Activated CD8-positive, alpha-beta T cell treated with anti-CD3 and anti-CD28 coated beads for 36 hours (primary cell): Measurements from ENCODE around the gene KRTAP13-2. TPM values are rescaled to one million over a fixed set of nuclear protein-coding genes. Genes with fewer than 3 reads are reported as not detected.

Experiments used
- ATAC-seq: fragments of 200-7000 bp; cut with Tn5 transposase; one replicate; pipeline ENCODE4 v1.10.0; 2021; ENCODE audit warnings: mild to moderate bottlenecking, moderate library complexity
- CTCF ChIA-PET: fragments of 350-600 bp; sonication (Branson Sonifier 250); formaldehyde crosslinking; loops from one replicate; lab custom pipeline; 2021; ENCODE audit warnings: antibody characterized with exemption; lab: Charles Lee
- POLR2A ChIA-PET: fragments of 350-600 bp; sonication (Branson Sonifier 250); formaldehyde crosslinking; loops from one replicate; lab custom pipeline; 2021; ENCODE audit warnings: antibody characterized with exemption; lab: Charles Lee
- DNase-seq: peaks from one replicate; pipeline ENCODE4 v3.0.0-alpha.2; 2020
- H3K27ac Mint-ChIP-seq: one replicate; pipeline ENCODE4 v1.8.0; 2021; ENCODE audit warnings: mild to moderate bottlenecking, mixed read lengths
- H3K27me3 Mint-ChIP-seq: one replicate; pipeline ENCODE4 v1.8.0; 2021; ENCODE audit warnings: mixed read lengths
- H3K36me3 Mint-ChIP-seq: one replicate; pipeline ENCODE4 v1.8.0; 2021; ENCODE audit warnings: low read depth, mixed read lengths
- H3K4me1 Mint-ChIP-seq: one replicate; pipeline ENCODE4 v1.8.0; 2021; ENCODE audit warnings: low read depth, mixed read lengths
- H3K4me3 Mint-ChIP-seq: one replicate; pipeline ENCODE4 v1.8.0; 2021; ENCODE audit warnings: mild to moderate bottlenecking, moderate library complexity, mixed read lengths
- H3K9me3 Mint-ChIP-seq: one replicate; pipeline ENCODE4 v1.8.0; 2021; ENCODE audit warnings: mixed read lengths
- intact Hi-C: fragments of 100-400 bp; cut with micrococcal nuclease; formaldehyde crosslinking; loops from one replicate; pipeline ENCODE4 v1.10.0; 2022
- total RNA-seq, 2 experiments: library from RNA; stranded (reverse); gene quantifications; one replicate each; pipeline ENCODE4 v1.2.3, GENCODE V29; 2021
- TF ChIP-seq, protein P1 (sequence below): fragments of 200-600 bp; IDR thresholded peaks from one replicate; pipeline ENCODE4 v1.8.0; 2022; ENCODE audit warnings: antibody characterized with exemption, mild to moderate bottlenecking

Gene KRTAP13-2
- total RNA-seq, 2 experiments from 2014 or later: not detected

GRCh38 chr21:30337772-30338171 lies 34.3 kb downstream of the KRTAP13-2 start:
- H3K27me3 Mint-ChIP-seq: peaks cover 4% of the 10 kb centered on the region
- no peaks in the 10 kb centered on the region for H3K4me1 Mint-ChIP-seq
- ATAC-seq (no peak), DNase-seq (no peak)
- no peak overlapping the region for H3K27ac Mint-ChIP-seq
- no peaks in the 10 kb centered on the region for H3K36me3 Mint-ChIP-seq
- ChIA-PET POLR2A (no interaction called here), CTCF (no interaction called here)
- H3K4me3 Mint-ChIP-seq: no peak overlapping the region
- TF ChIP-seq, protein P1, sequence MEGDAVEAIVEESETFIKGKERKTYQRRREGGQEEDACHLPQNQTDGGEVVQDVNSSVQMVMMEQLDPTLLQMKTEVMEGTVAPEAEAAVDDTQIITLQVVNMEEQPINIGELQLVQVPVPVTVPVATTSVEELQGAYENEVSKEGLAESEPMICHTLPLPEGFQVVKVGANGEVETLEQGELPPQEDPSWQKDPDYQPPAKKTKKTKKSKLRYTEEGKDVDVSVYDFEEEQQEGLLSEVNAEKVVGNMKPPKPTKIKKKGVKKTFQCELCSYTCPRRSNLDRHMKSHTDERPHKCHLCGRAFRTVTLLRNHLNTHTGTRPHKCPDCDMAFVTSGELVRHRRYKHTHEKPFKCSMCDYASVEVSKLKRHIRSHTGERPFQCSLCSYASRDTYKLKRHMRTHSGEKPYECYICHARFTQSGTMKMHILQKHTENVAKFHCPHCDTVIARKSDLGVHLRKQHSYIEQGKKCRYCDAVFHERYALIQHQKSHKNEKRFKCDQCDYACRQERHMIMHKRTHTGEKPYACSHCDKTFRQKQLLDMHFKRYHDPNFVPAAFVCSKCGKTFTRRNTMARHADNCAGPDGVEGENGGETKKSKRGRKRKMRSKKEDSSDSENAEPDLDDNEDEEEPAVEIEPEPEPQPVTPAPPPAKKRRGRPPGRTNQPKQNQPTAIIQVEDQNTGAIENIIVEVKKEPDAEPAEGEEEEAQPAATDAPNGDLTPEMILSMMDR: no peak
- intact Hi-C loops: loop anchor here (5.0 kb wide), 1 partner anchor 750 kb away; no protein-coding TSS in a partner anchor
- H3K9me3 Mint-ChIP-seq: no peaks in the 10 kb centered on the region

GRCh38 chr21:30337276-30337744 lies 34.8 kb downstream of the KRTAP13-2 start, which contains the start of gene KRTAP27-1:
KRTAP27-1 (minus strand) TSS chr21:30337694; CDS start chr21:30337668, 26 bp downstream.
- CTCF ChIA-PET: no interaction called here
- POLR2A ChIA-PET: no interaction called here
- TF ChIP-seq, protein P1: no peak
- no peaks in the 10 kb centered on the region for H3K36me3 Mint-ChIP-seq
- no peak within 1 kb of the TSS for H3K4me3 Mint-ChIP-seq
- peaks cover 4% of the 10 kb centered on the region for H3K27me3 Mint-ChIP-seq
- H3K27ac Mint-ChIP-seq: no peak within 1 kb of the TSS
- no peaks in the 10 kb centered on the region for H3K9me3 Mint-ChIP-seq
- no peaks in the 10 kb centered on the region for H3K4me1 Mint-ChIP-seq
- ATAC-seq (no peak), DNase-seq (no peak)
- intact Hi-C loops: loop anchor here (5.0 kb wide), 1 partner anchor 750 kb away; no protein-coding TSS in a partner anchor

- H3K27me3 Mint-ChIP-seq: no peaks in the 10 kb centered on the region
- no peak overlapping the region for H3K4me3 Mint-ChIP-seq
- CTCF ChIA-PET: no interaction called here
- H3K27ac Mint-ChIP-seq: no peak overlapping the region
- ATAC-seq (no peak), DNase-seq (no peak)
- TF ChIP-seq, protein P1: no peak
- H3K36me3 Mint-ChIP-seq: no peaks in the 10 kb centered on the region
- POLR2A ChIA-PET: no interaction called here
- intact Hi-C loops: loop anchor here (5.0 kb wide), 1 partner anchor 751 kb away; no protein-coding TSS in a partner anchor
- no peaks in the 10 kb centered on the region for H3K9me3 Mint-ChIP-seq
- no peaks in the 10 kb centered on the region for H3K4me1 Mint-ChIP-seq
Measured at GRCh38 chr21:30336596-30336995, 35.5 kb downstream of the KRTAP13-2 start.

DNA sequence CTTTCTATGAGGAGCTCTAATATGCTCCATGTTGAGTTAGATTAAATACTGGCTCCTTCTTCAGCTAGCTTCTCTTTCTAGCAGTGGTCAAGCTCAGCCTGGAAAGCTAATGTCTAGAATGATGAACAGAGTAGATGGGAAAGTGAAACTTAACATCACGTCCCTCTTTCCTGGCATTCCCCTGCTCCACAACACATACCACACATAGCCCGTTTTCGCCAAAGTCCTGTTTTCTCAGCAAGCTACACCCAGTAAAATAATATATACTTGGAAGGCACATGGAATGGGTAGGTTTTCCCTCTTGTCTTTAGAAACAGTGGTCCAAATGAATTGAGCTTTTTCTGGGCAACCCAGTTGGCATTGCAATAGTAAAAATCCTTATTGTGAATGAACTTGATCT lies 38.3 kb downstream of the KRTAP13-2 start:
- Mint-ChIP-seq H3K27ac (no peak overlapping the region), H3K27me3 (no peaks in the 10 kb centered on the region), H3K36me3 (no peaks in the 10 kb centered on the region), H3K4me1 (no peaks in the 10 kb centered on the region), H3K9me3 (no peaks in the 10 kb centered on the region), H3K4me3 (no peak overlapping the region)
- intact Hi-C loops: no loop called here
- DNase-seq: no peak
- TF ChIP-seq, protein P1: no peak
- ChIA-PET CTCF (interaction anchor here (1.1 kb wide), 1 partner anchor 401 kb away, joined by 3 read pairs; no protein-coding TSS in a partner anchor), POLR2A (no interaction called here)
- ATAC-seq: no peak

DNA sequence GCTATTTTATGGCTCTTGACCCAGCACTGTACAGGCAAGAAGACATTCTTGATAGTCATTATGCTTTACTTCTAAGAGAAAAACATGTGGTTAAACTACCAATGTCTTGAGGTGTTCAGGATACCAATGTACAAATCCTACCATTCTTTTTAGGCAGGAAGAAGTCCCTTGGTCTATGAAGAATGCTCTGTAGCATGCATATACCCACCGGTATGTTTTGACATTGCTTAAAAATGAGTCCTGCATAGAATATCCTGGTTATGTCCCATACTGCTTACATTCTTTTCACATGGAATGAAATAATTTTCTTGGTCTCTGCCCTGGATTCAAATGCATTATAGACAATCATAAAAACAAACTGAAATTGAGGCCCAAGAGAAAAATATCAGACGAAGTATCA lies 39.4 kb downstream of the KRTAP13-2 start:
- Mint-ChIP-seq H3K36me3 (no peaks in the 10 kb centered on the region), H3K27ac (no peak overlapping the region), H3K4me3 (no peak overlapping the region), H3K27me3 (no peaks in the 10 kb centered on the region), H3K9me3 (no peaks in the 10 kb centered on the region), H3K4me1 (no peaks in the 10 kb centered on the region)
- POLR2A ChIA-PET: no interaction called here
- no peak for ATAC-seq
- TF ChIP-seq, protein P1: no peak
- intact Hi-C loops: no loop called here
- DNase-seq: no peak
- CTCF ChIA-PET: interaction anchor here (1.0 kb wide), 1 partner anchor 8 kb away, joined by 3 read pairs; no protein-coding TSS in a partner anchor
